22Rv1 (cell line): Measurements from ENCODE around the gene ADCY9.

Experiments
- ZFX ChIP-seq: fragments of 450-650 bp; IDR thresholded peaks from 2 replicates; pipeline ENCODE4 v1.6.1; 2017; ENCODE audit warnings: antibody characterized with exemption, borderline replicate concordance
- TF ChIP-seq, protein P1 (sequence below): fragments of 450-650 bp; IDR thresholded peaks from 2 replicates; pipeline ENCODE4 v1.5.1; 2017; ENCODE audit warnings: mild to moderate bottlenecking

DNA sequence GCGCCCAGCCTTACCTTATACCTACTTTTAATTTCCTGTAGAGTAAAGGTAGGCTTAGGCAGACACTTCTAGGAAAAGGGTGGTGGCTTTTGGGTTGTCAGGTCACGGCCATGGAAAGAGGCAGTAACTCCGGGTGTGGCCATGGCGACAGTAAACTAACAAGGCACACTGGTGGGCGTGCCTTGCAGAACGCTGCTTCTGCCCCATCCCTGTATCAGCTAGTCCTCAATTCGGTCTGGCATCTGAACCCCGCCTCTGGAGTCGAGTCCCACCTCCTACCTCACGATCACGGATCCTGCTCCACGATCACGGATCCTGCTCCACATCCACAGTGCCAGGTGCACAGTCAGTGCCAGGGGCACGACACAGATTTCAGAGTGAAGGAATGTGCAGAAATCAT lies 5.6 kb downstream of the ADCY9 start:
- TF ChIP-seq, protein P1, sequence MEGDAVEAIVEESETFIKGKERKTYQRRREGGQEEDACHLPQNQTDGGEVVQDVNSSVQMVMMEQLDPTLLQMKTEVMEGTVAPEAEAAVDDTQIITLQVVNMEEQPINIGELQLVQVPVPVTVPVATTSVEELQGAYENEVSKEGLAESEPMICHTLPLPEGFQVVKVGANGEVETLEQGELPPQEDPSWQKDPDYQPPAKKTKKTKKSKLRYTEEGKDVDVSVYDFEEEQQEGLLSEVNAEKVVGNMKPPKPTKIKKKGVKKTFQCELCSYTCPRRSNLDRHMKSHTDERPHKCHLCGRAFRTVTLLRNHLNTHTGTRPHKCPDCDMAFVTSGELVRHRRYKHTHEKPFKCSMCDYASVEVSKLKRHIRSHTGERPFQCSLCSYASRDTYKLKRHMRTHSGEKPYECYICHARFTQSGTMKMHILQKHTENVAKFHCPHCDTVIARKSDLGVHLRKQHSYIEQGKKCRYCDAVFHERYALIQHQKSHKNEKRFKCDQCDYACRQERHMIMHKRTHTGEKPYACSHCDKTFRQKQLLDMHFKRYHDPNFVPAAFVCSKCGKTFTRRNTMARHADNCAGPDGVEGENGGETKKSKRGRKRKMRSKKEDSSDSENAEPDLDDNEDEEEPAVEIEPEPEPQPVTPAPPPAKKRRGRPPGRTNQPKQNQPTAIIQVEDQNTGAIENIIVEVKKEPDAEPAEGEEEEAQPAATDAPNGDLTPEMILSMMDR = no peak
- TF ChIP-seq ZFX = no peak
